H1 (cell line): ENCODE measurements around the gene ENO2. TPM values are rescaled to one million over a fixed set of nuclear protein-coding genes. Genes with fewer than 3 reads are reported as not detected.

Experiments used
- CTCF ChIA-PET: fragments of 300-600 bp; sonication (Branson Sonifier 250); formaldehyde crosslinking; loops from one replicate; lab custom pipeline; 2021; ENCODE audit not compliant: partially characterized antibody; lab: Charles Lee
- POLR2A ChIA-PET: fragments of 300-600 bp; sonication (Branson Sonifier 250); formaldehyde crosslinking; loops from one replicate; lab custom pipeline; 2021; ENCODE audit warnings: inconsistent platforms; ENCODE audit not compliant: partially characterized antibody; lab: Charles Lee
- DNase-seq, 2 experiments: peaks; one replicate each; pipeline versions ENCODE4 v3.0.0 to v3.0.0-alpha.2; 2010 to 2022; ENCODE audit warnings: low spot score in 2 of 2, low read depth in 1 of 2, mixed read lengths in 1 of 2
- FAIRE-seq: peaks from 2 replicates; lab custom pipeline; 2011; peaks lifted over from hg19 to GRCh38; lab: Jason Lieb, UNC
- H2AFZ ChIP-seq: 2 replicates; pipeline ENCODE4 v1.8.1; 2012; ENCODE audit warnings: low read length, inconsistent platforms
- H2AK5ac ChIP-seq: 2 replicates; pipeline ENCODE4 v1.6.1; 2013; ENCODE audit warnings: low read depth, low read length
- H2BK120ac ChIP-seq: replicated peaks from 2 replicates; pipeline ENCODE3; 2013; ENCODE audit warnings: low read depth, low read length, inconsistent platforms
- H2BK12ac ChIP-seq: 2 replicates; pipeline ENCODE4 v1.6.1; 2013; ENCODE audit warnings: low read depth, low read length
- H2BK15ac ChIP-seq: 2 replicates; pipeline ENCODE4 v1.6.1; 2013; ENCODE audit warnings: low read length
- H2BK20ac ChIP-seq: 2 replicates; pipeline ENCODE4 v1.6.1; 2013; ENCODE audit warnings: low read length
- H2BK5ac ChIP-seq: 2 replicates; pipeline ENCODE4 v1.6.1; 2013; ENCODE audit warnings: low read depth, low read length
- H3K14ac ChIP-seq: 2 replicates; pipeline ENCODE4 v1.6.1; 2013; ENCODE audit warnings: inconsistent platforms; ENCODE audit not compliant: insufficient read length
- H3K18ac ChIP-seq: 2 replicates; pipeline ENCODE4 v1.6.1; 2013; ENCODE audit warnings: low read length; ENCODE audit errors: extremely low read depth
- H3K23ac ChIP-seq: 2 replicates; pipeline ENCODE4 v1.6.1; 2013; ENCODE audit warnings: inconsistent platforms; ENCODE audit not compliant: insufficient read length
- H3K23me2 ChIP-seq: 2 replicates; pipeline ENCODE4 v1.6.1; 2013; ENCODE audit warnings: low read depth, low read length
- H3K27ac ChIP-seq: 2 replicates; pipeline ENCODE4 v1.6.1; 2011; ENCODE audit warnings: low read depth, low read length, inconsistent platforms
- H3K27me3 ChIP-seq, 4 experiments: replicated peaks in 1 of 4; 1 replicate in 1 of 4; 2 replicates in 3 of 4; pipeline versions ENCODE4 v1.6.1 to v1.8.1; 2011 to 2013; ENCODE audit warnings: low read length in 3 of 4, mild to moderate bottlenecking in 3 of 4, inconsistent platforms in 2 of 4, mixed read lengths in 2 of 4, moderate library complexity in 1 of 4; ENCODE audit not compliant: control insufficient read depth in 3 of 4, insufficient read depth in 3 of 4; ENCODE audit errors: extremely low read depth in 1 of 4
- H3K36me3 ChIP-seq, 4 experiments: 2 replicates each; pipeline versions ENCODE4 v1.6.1 to v1.8.1; 2011 to 2013; ENCODE audit warnings: mild to moderate bottlenecking in 4 of 4, low read length in 3 of 4, moderate library complexity in 2 of 4, control low read depth in 1 of 4, inconsistent platforms in 1 of 4; ENCODE audit not compliant: insufficient read depth in 4 of 4, control insufficient read depth in 2 of 4
- H3K4ac ChIP-seq: replicated peaks from 2 replicates; pipeline ENCODE3; 2013; ENCODE audit warnings: low read length, low read depth, mixed read lengths, inconsistent platforms; ENCODE audit not compliant: insufficient read length
- H3K4me1 ChIP-seq, 4 experiments: replicated peaks in 1 of 4; 1 replicate in 1 of 4; 2 replicates in 3 of 4; pipeline versions ENCODE4 v1.6.1 to v1.8.1; 2011 to 2013; ENCODE audit warnings: low read length in 3 of 4, inconsistent platforms in 2 of 4, mixed read lengths in 1 of 4; ENCODE audit not compliant: insufficient read depth in 4 of 4, control insufficient read depth in 3 of 4
- H3K4me2 ChIP-seq, 2 experiments: 2 replicates each; pipeline versions ENCODE4 v1.6.1 to v1.8.1; 2011 to 2013; ENCODE audit warnings: low read depth in 2 of 2, low read length in 2 of 2, control low read depth in 1 of 2, inconsistent platforms in 1 of 2, mild to moderate bottlenecking in 1 of 2; ENCODE audit not compliant: insufficient read depth in 1 of 2
- H3K4me3 ChIP-seq, 4 experiments: fragments of 200-600, 300-600 bp in 1 of 4; sonication (generic), shearing (Covaris generic), sonication (Bioruptor Twin) in 1 of 4; 2 replicates each; pipeline versions ENCODE4 v1.5.1 to v1.8.1; 2011 to 2016; ENCODE audit warnings: low read length in 4 of 4, low read depth in 3 of 4, control low read depth in 2 of 4, inconsistent platforms in 2 of 4, mild to moderate bottlenecking in 2 of 4, mixed read lengths in 1 of 4, moderate library complexity in 1 of 4; ENCODE audit not compliant: insufficient read depth in 2 of 4; ENCODE audit errors: extremely low read depth in 1 of 4
- H3K56ac ChIP-seq: replicated peaks from 2 replicates; pipeline ENCODE3; 2013; ENCODE audit warnings: low read depth, mild to moderate bottlenecking, mixed read lengths, low read length, inconsistent platforms; ENCODE audit not compliant: insufficient read length
- H3K79me1 ChIP-seq: 2 replicates; pipeline ENCODE4 v1.6.1; 2013; ENCODE audit warnings: low read depth, low read length, control low read depth
- H3K79me2 ChIP-seq, 2 experiments: 2 replicates each; pipeline versions ENCODE4 v1.6.1 to v1.8.1; 2012 to 2013; ENCODE audit warnings: low read length in 2 of 2, mild to moderate bottlenecking in 2 of 2, inconsistent platforms in 1 of 2; ENCODE audit not compliant: insufficient read depth in 2 of 2, control insufficient read depth in 1 of 2
- H3K9ac ChIP-seq, 4 experiments: replicated peaks in 1 of 4; 1 replicate in 1 of 4; 2 replicates in 3 of 4; pipeline versions ENCODE4 v1.6.1 to v1.8.1; 2011 to 2013; ENCODE audit warnings: low read depth in 3 of 4, low read length in 3 of 4, control low read depth in 2 of 4, mild to moderate bottlenecking in 2 of 4, moderate library complexity in 2 of 4, inconsistent platforms in 1 of 4; ENCODE audit errors: extremely low read depth in 1 of 4
- H3K9me3 ChIP-seq, 2 experiments: 2 replicates each; pipeline versions ENCODE4 v1.6.1 to v1.8.1; 2012 to 2013; ENCODE audit warnings: mild to moderate bottlenecking in 2 of 2, moderate library complexity in 2 of 2, control low read depth in 1 of 2, inconsistent platforms in 1 of 2, low read depth in 1 of 2, low read length in 1 of 2, mixed read lengths in 1 of 2; ENCODE audit not compliant: insufficient read depth in 2 of 2
- H4K20me1 ChIP-seq, 2 experiments: replicated peaks in 1 of 2; 2 replicates each; pipeline versions ENCODE3 to v1.8.1; 2011 to 2013; ENCODE audit warnings: inconsistent platforms in 2 of 2, low read length in 2 of 2, mild to moderate bottlenecking in 1 of 2; ENCODE audit not compliant: insufficient read depth in 2 of 2, control insufficient read depth in 1 of 2
- H4K5ac ChIP-seq: 2 replicates; pipeline ENCODE4 v1.6.1; 2013; ENCODE audit warnings: low read length, low read depth, mixed read lengths, inconsistent platforms; ENCODE audit not compliant: insufficient read length
- H4K8ac ChIP-seq: 2 replicates; pipeline ENCODE4 v1.8.0; 2013; ENCODE audit warnings: mild to moderate bottlenecking, moderate library complexity, low read length, inconsistent platforms; ENCODE audit not compliant: insufficient read depth; ENCODE audit errors: extremely low read depth
- H4K91ac ChIP-seq: replicated peaks from 2 replicates; pipeline ENCODE3; 2013; ENCODE audit warnings: low read length, mixed read lengths, inconsistent platforms; ENCODE audit not compliant: insufficient read length
- HDAC6 ChIP-seq: IDR thresholded peaks from one replicate; pipeline ENCODE4 v1.7.1; 2012; ENCODE audit warnings: low read depth, mild to moderate bottlenecking, inconsistent platforms, low read length, moderate library complexity
- NANOG ChIP-seq: IDR thresholded peaks from 2 replicates; pipeline ENCODE4 v1.6.1; 2011; ENCODE audit warnings: low read length, low read depth, mild to moderate bottlenecking, inconsistent platforms; ENCODE audit not compliant: insufficient read depth, poor library complexity, severe bottlenecking
- SIX5 ChIP-seq: IDR thresholded peaks from 2 replicates; pipeline ENCODE4 v1.6.1; 2011; ENCODE audit warnings: mild to moderate bottlenecking, low read depth, low read length
- WGBS, 2 experiments: shearing (Covaris generic) in 1 of 2; methylation state at CpG; one replicate each; pipeline versions ENCODE4 v1.1.6 to v1.1.7; 2013 to 2015; ENCODE audit warnings: low lambda C conversion rate in 2 of 2, mixed read lengths in 2 of 2, inconsistent platforms in 1 of 2, low coverage in 1 of 2, missing lambda C conversion rate in 1 of 2; ENCODE audit not compliant: insufficient replicate concordance in 2 of 2, insufficient coverage in 1 of 2, insufficient read length in 1 of 2; ENCODE audit errors: extremely low coverage in 1 of 2, missing lambda C conversion rate in 1 of 2; 5-methylcytosine and 5-hydroxymethylcytosine counted together
- polyA plus RNA-seq, 7 experiments: library from polyadenylated mRNA; depleted of rRNA in 3 of 7; stranded (reverse) in 5 of 7; unstranded in 2 of 7; fragments of >200 nt in 5 of 7; fragments of 200-250 nt in 2 of 7; gene quantifications; 1 replicate in 5 of 7; 2 replicates in 1 of 7; 4 replicates in 1 of 7; pipeline versions ENCODE4 v1.2.1 to v1.2.3, GENCODE V29; 2011 to 2013; ENCODE audit warnings: missing spikeins in 2 of 7, mixed read lengths in 2 of 7
- total RNA-seq: library from RNA; stranded (reverse); fragmentation: NEBNext Ultra II Directional; extraction: Animal tissue kit (Norgen Biotek cat#: 25700); gene quantifications from 2 replicates; pipeline ENCODE4 v1.2.1, GENCODE V29; 2021

The ENO2 gene
- total and polyA plus RNA-seq, 2 of the 8 experiments (the other 6 are each of a cell fraction or from before 2014, with no cell fraction given) = 92.4 to 102 TPM

DNA sequence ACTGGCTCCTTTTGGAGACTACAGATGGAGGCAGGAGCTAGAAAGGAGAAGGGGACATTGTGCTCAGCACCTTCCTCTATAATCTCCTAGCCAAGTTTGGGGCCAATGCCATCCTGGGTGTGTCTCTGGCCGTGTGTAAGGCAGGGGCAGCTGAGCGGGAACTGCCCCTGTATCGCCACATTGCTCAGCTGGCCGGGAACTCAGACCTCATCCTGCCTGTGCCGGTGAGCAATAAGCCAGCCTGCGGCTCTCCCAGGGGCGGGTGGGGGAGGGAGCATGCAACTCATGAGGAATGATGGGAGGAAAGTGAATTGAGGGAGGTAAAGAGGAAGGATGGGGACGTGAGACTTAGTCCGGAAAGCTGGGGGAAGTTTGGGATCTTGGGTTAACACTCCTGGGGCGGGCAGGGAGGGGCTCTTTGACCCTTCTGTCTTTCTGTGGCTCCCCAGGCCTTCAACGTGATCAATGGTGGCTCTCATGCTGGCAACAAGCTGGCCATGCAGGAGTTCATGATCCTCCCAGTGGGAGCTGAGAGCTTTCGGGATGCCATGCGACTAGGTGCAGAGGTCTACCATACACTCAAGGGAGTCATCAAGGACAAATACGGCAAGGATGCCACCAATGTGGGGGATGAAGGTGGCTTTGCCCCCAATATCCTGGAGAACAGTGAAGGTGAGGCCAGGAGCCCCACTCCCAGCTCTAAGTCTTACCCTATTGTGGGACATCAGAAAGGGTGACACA, 3.3 kb downstream of the ENO2 start:
- WGBS, 2 experiments = 90 to 100% methylated on average over 2 to 11 of the region's 14 CpGs
- Histone ChIP-seq H4K91ac (no peak overlapping the region), H3K23ac (no peak overlapping the region), H2BK20ac (no peak overlapping the region), H4K5ac (no peak overlapping the region), H3K4me3 (no peak overlapping the region), H3K18ac (no peak overlapping the region), H3K4me1 (peaks cover 0 to 18% (median 9%) of the 10 kb centered on the region in 4 experiments; a peak in 6 of 7 replicates), H3K4ac (no peak overlapping the region), H3K27me3 (no peaks in the 10 kb centered on the region), H3K9me3 (no peaks in the 10 kb centered on the region), H2AFZ (no peak overlapping the region), H4K8ac (no peak overlapping the region), H2BK5ac (no peak overlapping the region), H3K36me3 (peaks cover 26 to 64% (median 43%) of the 10 kb centered on the region in 4 experiments), H2BK120ac (no peak overlapping the region), H3K79me1 (peaks cover 4% of the 10 kb centered on the region), H3K27ac (no peak overlapping the region), H3K56ac (no peak overlapping the region), H2BK12ac (no peak overlapping the region), H2BK15ac (no peak overlapping the region), H3K9ac (no peak overlapping the region), H4K20me1 (peaks cover 0 to 4% of the 10 kb centered on the region in 2 experiments), H3K4me2 (no peak overlapping the region; a peak in 1 of 4 replicates), H3K23me2 (peaks cover 11% of the 10 kb centered on the region; the same call in 1 of the 2 replicates), H3K79me2 (peaks cover 0 to 9% of the 10 kb centered on the region in 2 experiments; a peak in 1 of 4 replicates), H2AK5ac (no peak overlapping the region), H3K14ac (no peak overlapping the region)
- no peak for DNase-seq
- no peak for FAIRE-seq
- ChIA-PET CTCF (interaction anchor here (0.8 to 9.3 kb wide), 8 partner anchors 8 to 52 kb away, joined by 3 to 74 read pairs (median 5); partner anchors contain the start of gene LRRC23), POLR2A (interaction anchor here (1.0 to 39.6 kb wide), 8 partner anchors 7 to 63 kb away, joined by 3 to 1027 read pairs (median 13); partner anchors contain the start of genes ATN1, C12orf57, LRRC23 and PTPN6)
- TF ChIP-seq HDAC6 = no peak
- no peak for TF ChIP-seq NANOG
- no peak for TF ChIP-seq SIX5
